ENCODE measurements around the gene NKAIN2. TPM values are rescaled to one million over a fixed set of nuclear protein-coding genes. Genes with fewer than 3 reads are reported as not detected.

Gene NKAIN2
- polyA plus RNA-seq, 1 donor (not counting 4 experiments of a cell fraction or from before 2014, with no cell fraction given), result 0.13 TPM

- FAIRE-seq (no peak), DNase-seq (ENCODE audit: low read depth, low spot score) (no peak)
- Histone ChIP-seq H3K9me1 (ENCODE audit: control insufficient read depth, extremely low read depth, insufficient read depth, low read length) (no peaks in the 10 kb centered on the region), H3K9me3 (ENCODE audit: control insufficient read depth, low read depth, low read length) (no peaks in the 10 kb centered on the region), H3K4me2 (ENCODE audit: control insufficient read depth, extremely low read depth, insufficient read depth, low read depth, low read length) (no peak overlapping the region), H3K36me3 (ENCODE audit: control insufficient read depth in 2 of 2, extremely low read depth in 1 of 2, insufficient read depth in 2 of 2, low read length in 2 of 2) (no peaks in the 10 kb centered on the region), H2AFZ (ENCODE audit: control insufficient read depth, low read length) (no peak overlapping the region), H3K27me3 (ENCODE audit: control insufficient read depth, extremely low read depth, insufficient read depth, low read length) (no peaks in the 10 kb centered on the region), H3K9ac (ENCODE audit: control insufficient read depth, extremely low read depth, insufficient read depth, low read length) (no peak overlapping the region), H3K4me3 (ENCODE audit: control insufficient read depth in 2 of 3, extremely low read depth in 1 of 3, insufficient read depth in 2 of 3, low read depth in 1 of 3, low read length in 3 of 3) (no peak overlapping the region), H4K20me1 (ENCODE audit: control insufficient read depth, extremely low read depth, insufficient read depth, low read length) (no peaks in the 10 kb centered on the region), H3K27ac (ENCODE audit: control insufficient read depth, insufficient read depth, low read length) (no peak overlapping the region), H3K79me2 (ENCODE audit: control insufficient read depth, insufficient read depth, low read length) (no peaks in the 10 kb centered on the region), H3K4me1 (ENCODE audit: control insufficient read depth, extremely low read depth, insufficient read depth, low read length) (no peaks in the 10 kb centered on the region)
- TF ChIP-seq EZH2 (IDR thresholded peaks at IDR 0.05; ENCODE audit: low read length) (no peak), CTCF (optimal IDR thresholded peaks at IDR 0.05 in 1 of 3, IDR thresholded peaks at IDR 0.05 in 1 of 3, conservative IDR thresholded peaks at IDR 0.05 in 1 of 3; ENCODE audit: extremely low read depth in 1 of 3, insufficient read depth in 2 of 3, low read length in 3 of 3) (no peak)
- dilution Hi-C loops (cut with MboI; ENCODE audit: extremely low pct_ligation_motif_present, low sequenced_read_pairs), result no loop called here
These were observed 344.0 kb downstream of the NKAIN2 start for GRCh38 chr6:124147621-124148020.

- TF ChIP-seq EZH2 (IDR thresholded peaks at IDR 0.05; ENCODE audit: low read length) (no peak), CTCF (optimal IDR thresholded peaks at IDR 0.05 in 1 of 3, IDR thresholded peaks at IDR 0.05 in 1 of 3, conservative IDR thresholded peaks at IDR 0.05 in 1 of 3; ENCODE audit: extremely low read depth in 1 of 3, insufficient read depth in 2 of 3, low read length in 3 of 3) (no peak)
- Histone ChIP-seq H3K9ac (ENCODE audit: control insufficient read depth, extremely low read depth, insufficient read depth, low read length) (no peak overlapping the region), H3K27ac (ENCODE audit: control insufficient read depth, insufficient read depth, low read length) (no peak overlapping the region), H3K4me3 (ENCODE audit: control insufficient read depth in 2 of 3, extremely low read depth in 1 of 3, insufficient read depth in 2 of 3, low read depth in 1 of 3, low read length in 3 of 3) (no peak overlapping the region), H3K27me3 (ENCODE audit: control insufficient read depth, extremely low read depth, insufficient read depth, low read length) (no peaks in the 10 kb centered on the region), H3K79me2 (ENCODE audit: control insufficient read depth, insufficient read depth, low read length) (no peaks in the 10 kb centered on the region), H4K20me1 (ENCODE audit: control insufficient read depth, extremely low read depth, insufficient read depth, low read length) (no peaks in the 10 kb centered on the region), H2AFZ (ENCODE audit: control insufficient read depth, low read length) (no peak overlapping the region), H3K4me1 (ENCODE audit: control insufficient read depth, extremely low read depth, insufficient read depth, low read length) (no peaks in the 10 kb centered on the region), H3K9me1 (ENCODE audit: control insufficient read depth, extremely low read depth, insufficient read depth, low read length) (no peaks in the 10 kb centered on the region), H3K4me2 (ENCODE audit: control insufficient read depth, extremely low read depth, insufficient read depth, low read depth, low read length) (no peak overlapping the region), H3K9me3 (ENCODE audit: control insufficient read depth, low read depth, low read length) (no peaks in the 10 kb centered on the region), H3K36me3 (ENCODE audit: control insufficient read depth in 2 of 2, extremely low read depth in 1 of 2, insufficient read depth in 2 of 2, low read length in 2 of 2) (no peaks in the 10 kb centered on the region)
- DNase-seq (ENCODE audit: low read depth, low spot score) (no peak), FAIRE-seq (no peak)
- dilution Hi-C loops (cut with MboI; ENCODE audit: extremely low pct_ligation_motif_present, low sequenced_read_pairs), result no loop called here
These were observed 344.7 kb downstream of the NKAIN2 start for GRCh38 chr6:124148236-124148957.
